C1 segment of cervical spinal cord (tissue), 14 donors: ENCODE results near the gene FNDC3B.

ENCODE experiments used
- DNase-seq, 14 donors: peaks; one replicate each; lab custom pipeline; 2025; lab: John Stamatoyannopoulos, UW

FNDC3B gene

DNA sequence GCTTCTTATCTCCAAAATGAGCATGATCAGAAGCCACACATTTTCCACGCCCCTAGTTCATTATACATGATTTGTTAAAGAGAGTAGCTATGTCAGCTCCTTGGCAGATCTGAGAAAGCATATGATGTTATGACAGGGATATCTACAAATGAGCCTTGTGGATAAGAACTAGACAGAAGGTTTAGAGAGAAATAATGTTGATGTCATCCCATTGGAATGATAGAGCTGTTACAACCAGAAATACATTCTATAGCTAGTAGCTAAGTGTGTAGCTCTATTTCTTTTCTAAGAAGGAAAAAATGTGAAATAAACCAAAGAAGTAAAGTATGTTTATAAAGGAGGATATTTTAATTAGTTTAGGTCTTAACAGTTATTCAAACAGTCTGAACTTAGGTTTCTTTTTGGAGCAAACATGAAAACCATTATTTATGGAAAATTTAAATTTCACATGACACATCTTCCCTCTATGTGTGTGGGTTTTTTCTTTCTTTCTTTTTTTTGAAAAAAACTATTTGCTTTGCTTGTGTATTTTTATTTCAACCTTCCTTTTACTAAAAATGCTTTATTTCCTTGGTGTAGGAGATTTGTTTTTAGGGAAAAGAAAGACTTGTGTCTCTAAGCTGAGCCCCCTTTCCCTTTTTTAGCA lies 241.2 kb downstream of the FNDC3B start:
- DNase-seq: no peak

DNA sequence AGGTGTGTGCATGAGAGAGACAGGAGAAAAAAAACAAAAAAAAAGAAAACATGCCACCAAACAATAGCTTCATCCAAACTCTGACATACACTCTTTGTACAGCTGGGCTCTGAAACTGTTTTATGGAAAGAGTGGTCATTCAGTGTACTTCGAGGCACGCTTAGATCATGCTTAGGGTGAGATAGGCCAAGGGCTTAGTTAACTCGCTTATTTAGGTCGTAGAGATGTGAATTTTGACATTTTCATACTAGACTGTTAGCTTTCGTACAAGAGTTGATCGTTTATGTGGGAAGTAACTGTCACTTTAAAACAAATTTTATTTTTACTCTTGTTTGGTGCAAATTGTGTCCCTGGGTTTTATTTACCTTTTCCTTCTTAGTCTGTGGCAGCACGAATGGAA lies 242.5 kb downstream of the FNDC3B start:
- no peak for DNase-seq

DNA sequence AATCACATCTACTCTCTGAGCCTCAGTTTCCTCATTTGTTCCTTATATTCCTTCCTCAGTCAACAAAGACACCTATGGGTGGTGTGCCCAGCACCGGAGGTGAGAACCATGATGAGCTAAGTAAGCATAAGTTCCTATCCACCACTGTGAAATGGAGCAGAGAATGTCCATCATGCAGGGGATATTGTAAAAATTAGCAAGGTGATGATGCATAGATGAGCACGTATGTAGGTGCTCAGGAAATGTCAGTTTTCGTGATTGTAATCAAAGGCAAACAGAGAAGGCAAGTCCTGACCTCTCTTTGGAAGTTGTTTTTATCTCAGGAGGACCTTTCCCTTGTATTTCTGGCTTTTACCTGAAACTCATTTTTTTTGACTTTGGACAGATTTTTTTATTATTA lies 243.5 kb downstream of the FNDC3B start:
- no peak for DNase-seq

DNA sequence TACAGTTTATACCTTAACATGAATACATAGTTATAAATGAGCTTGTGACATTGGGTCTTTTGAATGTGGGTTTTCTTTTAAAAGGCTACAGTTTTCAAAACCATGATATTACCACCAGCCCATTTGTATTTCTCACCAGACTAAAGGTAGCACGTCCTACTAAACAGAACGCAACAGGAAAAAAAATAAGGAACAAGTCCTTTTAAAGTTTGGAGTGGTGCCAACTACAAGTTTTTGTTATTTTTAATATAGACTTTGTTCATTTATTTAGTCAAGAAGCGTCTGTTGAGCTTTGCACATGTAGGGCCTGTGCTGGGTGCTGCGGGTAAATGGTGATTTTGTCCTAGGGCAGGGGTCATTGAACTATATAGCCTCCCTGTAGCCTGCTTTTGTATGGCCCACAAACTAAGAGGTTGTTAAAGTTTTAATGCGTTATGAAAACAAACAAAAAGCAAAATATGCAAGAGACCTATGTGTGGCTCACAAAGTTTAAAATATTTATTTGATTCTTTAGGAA lies 244.5 kb downstream of the FNDC3B start:
- DNase-seq: no peak

DNA sequence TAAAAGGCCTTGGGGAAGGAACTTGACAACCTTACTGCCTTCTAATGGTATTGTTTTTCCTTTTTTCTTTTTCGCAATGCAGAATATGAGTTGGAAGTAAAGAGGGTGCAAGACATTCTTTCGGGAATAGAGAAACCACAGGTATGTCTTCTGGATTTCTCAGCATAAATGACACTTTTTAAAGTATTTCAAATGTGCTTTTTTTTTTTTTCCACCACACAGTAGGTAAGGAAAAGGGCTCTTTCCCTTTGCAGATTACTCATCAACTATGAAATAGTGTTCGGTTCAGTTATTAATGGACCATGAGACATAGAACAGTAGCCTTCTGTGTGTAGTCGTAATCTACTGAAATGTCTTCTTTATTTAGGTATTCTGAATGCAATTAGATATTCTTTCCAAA lies 246.5 kb downstream of the FNDC3B start:
- DNase-seq: no peak

DNA sequence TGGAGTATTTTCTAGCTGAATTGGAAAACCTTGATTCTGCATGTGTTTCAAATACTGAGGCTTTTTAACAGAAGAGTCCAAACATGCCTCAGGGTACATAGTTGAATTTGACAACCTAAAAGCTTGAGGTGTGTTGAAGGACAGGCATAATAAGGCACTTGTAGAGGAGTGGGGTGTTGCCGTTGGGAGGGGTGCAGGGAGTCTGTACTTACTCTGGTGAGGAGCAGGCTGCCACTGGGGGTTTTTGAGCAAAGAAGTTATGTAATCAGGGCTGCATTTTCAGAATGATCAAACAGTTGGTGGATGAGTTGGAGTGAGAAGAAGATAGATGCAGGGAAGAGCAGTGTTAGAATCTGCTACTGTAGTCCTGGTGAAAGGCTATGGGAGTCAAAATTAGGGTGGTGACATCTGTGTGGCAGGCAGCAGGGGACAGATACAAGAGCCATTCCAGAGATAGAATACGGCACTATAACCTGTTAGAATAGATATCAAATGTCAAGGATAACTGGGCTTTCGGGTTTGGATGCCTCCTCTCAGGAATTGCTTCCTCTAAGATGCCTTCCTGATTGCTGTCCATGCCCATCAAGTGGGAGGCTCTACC lies 247.3 kb downstream of the FNDC3B start:
- DNase-seq: no peak

DNA sequence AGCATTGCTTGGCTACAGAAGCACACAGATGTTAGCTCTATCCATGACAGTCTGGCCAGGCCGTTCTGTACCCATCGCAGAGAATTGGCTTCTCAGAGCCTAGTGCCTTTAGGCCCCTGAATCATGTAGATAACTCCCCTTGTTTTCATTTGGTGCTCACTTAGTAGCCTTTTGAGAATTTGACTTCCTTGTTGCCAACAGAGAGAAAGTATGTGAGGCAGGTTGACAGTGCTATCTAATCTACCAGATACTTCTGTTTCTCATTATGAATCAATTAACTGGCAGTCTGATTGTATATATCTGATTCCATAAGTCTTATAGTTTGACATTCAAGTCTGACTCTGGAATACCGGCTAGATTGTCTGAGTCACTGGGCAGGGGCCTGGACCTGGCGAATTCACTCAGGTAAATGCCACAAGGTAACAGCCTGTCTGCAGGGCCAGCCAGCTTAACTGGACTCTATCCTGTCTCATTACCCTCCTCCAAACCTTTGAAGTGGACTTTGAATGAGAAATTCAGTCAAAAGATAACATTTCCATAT lies 248.6 kb downstream of the FNDC3B start:
- DNase-seq: no peak

DNA sequence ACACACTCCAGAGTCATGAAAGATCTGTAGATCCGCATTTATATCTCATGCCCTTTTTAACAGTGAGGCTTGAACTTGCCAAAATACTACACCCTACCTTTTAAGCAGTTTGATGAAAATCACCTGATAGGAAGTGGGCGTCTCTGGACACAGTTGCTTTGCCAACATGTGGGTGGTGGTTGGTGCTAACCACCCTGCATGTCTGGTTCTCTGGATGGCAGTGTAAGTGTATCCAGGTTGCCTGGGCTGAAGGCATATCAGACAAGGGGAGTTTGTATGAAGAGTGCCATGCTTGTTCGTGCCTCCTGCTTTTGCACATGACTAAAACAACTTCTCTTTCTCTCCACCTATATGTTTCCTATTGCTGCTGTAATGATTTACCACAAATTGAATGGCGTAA lies 249.3 kb downstream of the FNDC3B start:
- no peak for DNase-seq

DNA sequence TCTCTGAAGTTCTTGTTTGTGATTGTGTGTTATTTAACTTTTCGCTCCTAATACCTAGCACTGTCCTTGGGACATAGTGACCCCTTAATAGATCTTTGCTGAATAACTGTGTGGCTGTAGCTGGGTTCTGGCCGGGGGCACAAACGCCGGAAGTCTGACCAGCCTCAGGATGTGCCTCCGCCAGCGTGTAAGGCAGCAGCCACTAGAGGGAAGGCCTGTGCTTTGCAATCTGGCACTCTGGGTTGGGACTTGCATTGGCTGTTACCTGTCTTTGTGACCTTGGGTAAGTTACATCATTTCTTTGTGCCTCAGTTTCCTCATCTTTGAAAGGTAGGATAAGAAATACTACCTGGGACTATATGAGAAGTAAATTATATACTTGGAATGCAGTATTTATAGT lies 250.2 kb downstream of the FNDC3B start:
- DNase-seq: no peak

DNA sequence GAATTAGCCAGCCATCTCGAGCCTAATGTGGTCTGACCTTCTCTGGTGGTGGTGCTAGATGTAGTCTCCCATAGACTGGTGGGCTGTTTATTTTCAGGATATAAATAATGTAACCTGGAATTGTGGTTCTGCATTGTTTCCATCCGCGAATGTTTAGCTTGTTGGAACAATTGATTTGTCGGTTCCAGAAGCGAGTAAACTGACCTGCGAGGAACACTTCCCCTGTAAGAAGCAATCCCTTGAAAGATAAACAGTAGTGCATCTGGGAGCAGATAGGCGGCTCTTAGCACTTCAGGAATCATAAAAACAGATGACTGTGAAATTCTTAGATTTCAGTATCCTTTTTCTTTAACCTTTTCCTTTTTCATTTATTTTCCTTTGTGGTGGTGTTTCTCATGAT lies 251.1 kb downstream of the FNDC3B start:
- DNase-seq: no peak

DNA sequence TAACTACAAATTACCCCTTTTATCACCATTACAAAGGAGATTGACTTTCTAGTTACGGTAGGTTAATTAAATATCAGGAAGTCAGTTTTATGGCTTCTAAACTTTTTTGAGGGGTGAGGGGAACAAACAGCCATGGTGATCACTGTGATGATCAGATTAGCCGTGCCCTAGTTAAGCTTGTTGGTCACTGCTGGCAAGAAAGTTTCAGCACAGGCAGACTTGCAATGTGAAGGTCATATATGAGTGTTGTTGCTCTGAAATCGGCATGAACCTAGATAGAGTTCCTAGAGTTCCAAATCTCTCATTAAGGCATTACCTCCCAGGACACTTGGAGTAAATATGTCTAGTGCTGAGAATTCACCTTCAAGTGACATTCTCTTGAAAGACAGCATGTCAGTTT lies 252.3 kb downstream of the FNDC3B start:
- DNase-seq: no peak

DNA sequence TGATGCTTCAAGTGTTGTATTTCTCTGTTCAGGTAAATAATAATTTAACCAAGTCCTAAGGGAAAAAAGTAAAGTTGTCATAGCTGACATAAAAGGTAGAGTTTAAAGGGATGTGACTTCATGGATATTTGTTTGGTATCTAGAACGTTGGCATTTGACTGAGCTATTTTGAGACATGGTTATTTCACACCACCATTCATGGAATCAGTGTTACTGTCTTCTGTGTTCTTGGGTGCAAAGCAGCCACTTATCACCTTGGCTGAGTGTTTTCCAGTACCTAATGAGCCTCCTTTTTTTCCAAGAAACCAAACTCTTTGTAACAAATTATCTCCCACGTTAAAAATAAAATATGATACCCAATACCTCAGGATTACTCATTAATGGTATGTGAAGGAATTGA lies 253.0 kb downstream of the FNDC3B start:
- DNase-seq: no peak

DNA sequence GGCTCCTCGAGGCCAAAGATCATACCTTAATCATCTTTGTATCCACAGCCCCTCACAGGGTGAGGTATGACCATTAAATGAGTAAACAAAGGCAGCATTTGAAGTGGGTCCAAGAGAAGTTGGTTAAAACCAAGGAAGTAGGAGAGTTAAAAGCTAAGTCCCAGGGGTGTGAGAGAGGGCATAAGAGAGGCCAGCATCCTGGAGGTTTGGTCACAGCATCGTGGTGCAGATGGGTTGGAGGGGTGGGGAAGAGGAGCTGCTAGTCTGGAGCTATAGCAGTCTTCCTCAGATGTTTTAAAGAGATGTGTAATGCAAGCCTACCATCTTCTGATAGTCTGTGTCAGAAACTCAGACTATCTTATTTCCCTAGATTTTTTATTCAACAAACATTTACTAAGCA lies 253.7 kb downstream of the FNDC3B start:
- no peak for DNase-seq

DNA sequence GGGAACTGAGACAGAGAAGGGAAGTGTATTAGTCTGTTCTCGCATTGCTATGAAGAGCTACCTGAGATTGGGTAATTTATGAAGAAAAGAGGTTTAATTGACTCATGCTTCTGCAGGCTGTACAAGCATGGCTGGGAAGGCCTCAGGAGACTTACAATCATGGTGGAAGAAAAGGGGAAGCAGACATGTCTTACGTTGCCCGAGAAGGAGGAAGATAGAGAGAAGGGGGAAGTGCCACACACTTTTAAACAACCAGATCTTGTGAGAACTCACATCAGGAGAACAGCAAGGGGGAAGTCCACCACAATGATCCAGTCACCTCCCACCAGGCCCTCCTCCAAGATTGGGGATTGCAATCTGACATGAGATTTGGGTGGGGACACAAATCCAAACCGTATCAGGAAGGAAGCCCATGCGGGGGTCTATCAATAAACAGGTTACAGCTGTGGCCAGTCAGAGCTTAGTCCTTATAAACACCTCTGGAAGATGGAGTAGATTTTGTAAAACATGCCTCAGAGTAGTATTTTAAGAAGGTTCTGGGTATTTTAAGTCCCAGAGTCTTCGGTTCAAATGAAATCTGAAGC lies 254.9 kb downstream of the FNDC3B start:
- DNase-seq: no peak

DNA sequence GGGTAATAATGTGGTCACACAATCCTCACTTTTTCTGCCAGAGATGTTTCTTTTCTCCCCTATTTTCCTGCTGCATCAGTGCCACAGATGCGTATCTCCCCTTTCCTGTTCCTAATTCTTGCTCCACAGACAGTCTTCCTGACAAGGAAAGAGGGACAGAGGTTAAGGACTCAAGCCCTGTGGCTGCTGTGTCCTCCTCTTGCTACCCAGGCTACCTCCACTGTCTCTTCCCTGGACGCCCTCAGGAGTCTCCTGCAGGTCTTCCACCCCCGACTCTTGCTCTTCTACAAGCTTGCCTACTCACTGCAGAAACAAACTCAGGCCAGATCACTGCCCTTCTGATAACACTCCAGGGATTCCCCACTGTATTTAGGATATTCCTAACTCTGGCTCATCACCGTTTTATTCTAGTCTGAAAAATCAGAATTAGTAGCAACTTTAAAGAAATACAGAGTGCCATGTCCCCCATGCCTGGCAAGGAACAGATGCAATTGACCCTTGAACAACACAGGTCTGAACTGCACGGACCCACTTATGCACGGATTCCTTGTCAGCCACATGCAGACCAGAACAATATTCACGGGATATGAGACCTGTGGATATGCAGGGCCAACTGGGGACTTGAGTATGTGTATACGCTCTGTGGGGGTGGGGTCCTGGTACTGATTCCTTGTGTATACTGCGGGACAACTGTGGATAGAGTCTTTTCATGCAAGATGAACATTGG lies 257.0 kb downstream of the FNDC3B start:
- no peak for DNase-seq

DNA sequence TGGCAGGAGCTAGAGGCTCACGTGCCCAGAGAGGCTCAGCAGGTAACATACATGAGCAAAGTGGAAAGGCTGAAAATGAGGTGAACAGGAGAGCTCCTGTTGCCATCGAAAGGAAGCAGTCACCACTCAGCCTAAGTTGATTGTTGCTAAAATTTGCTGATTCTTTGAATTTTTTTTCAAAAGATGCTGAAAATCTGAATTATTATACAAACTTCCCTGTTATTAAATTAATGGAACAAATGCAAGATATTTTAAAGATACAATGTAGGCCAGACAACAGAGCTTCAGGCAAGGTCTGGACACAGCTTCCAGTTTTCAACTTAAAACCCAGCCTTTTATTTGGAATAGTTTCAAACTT lies 257.6 kb downstream of the FNDC3B start:
- DNase-seq: no peak

DNA sequence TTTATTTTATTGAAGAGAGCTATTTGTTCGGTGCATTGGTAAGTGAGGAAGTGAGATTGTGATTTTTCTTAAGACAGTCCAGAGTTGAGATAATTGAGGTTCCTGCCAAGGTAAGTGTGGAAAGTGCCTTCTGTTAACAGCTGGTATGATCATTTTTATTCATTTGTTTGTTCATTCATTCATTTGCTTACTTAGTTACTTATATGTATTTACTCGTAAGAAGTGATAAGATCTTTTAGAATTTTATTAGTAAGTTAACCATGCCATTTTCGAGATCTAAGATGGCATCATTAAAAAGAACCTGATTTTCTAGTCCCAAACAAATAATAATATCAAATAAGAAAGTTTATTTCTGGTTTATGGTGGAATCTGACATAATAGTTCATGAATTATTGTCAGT lies 258.9 kb downstream of the FNDC3B start:
- DNase-seq: no peak

DNA sequence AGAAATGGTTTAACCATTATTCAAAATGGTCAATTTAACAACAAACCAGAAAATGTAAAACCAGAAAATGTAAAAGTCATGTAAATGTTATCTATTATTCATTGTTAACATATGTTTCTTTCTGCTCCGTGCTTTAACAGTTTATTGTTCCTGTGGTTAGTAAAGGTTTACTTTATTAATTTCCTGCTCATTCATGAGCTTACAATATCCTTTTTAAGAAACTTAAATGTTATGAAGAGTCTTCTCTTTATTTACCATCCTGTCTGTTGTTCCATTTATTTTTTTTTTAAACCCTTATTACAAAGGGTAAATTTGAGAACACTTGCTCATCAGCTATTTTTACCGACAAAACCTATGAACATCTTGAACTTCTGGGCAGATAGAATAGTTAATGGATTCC lies 260.8 kb downstream of the FNDC3B start:
- DNase-seq: no peak

DNA sequence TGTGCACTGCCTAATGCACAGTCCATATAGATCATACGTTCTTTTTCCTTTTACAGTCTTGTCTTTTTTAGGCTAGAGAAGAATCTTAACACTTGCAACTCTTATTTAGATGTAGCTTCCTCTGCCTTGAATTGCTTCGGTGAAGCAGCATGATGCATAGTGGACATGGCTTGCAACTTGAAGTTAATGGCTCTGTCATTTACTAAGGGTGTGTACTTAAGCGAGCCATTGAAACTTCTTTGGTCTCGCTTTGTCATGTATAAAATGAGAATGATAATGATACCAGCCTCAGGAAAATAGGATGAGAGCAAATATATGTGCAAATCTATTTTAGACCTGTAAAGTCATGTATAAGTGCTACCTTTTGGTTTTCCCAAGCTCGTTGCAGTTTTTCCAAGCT lies 261.5 kb downstream of the FNDC3B start:
- DNase-seq: no peak

DNA sequence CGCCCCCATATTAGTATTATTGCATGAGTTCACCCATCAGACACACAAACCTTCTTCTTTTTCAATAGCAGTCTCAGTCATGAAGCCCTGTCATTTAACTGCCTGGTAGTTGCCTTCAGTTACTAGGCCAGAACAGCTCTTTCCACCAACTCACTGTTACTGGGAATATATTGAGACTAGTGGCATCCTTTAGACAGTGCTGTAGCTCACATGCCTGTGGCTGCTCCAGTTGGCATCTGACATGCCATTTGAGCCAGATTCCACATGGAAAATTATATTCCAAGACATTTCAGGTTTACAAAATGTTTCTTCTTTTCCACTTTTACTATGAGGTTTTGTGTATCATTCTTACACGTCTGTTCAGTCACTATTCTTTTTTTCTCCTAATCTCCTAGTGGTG lies 262.8 kb downstream of the FNDC3B start:
- DNase-seq: no peak

DNA sequence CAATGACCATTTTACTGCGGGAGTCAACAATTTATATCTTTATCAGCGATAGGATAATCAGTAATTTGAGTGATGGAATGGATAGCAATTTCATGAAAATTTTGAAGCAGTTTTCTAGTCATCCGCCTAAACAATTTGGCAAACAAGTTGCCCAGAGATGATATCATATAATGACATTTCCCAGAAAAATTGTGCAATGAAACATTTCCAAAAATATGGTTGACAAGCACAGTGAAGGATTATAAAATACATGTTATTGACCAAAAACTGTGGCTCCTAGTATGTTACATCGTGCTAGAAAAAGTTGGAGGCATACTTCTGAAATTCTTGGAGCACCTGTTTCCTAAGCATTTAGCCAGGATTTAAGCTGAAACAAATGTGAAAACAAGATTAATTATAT lies 263.8 kb downstream of the FNDC3B start:
- no peak for DNase-seq

DNA sequence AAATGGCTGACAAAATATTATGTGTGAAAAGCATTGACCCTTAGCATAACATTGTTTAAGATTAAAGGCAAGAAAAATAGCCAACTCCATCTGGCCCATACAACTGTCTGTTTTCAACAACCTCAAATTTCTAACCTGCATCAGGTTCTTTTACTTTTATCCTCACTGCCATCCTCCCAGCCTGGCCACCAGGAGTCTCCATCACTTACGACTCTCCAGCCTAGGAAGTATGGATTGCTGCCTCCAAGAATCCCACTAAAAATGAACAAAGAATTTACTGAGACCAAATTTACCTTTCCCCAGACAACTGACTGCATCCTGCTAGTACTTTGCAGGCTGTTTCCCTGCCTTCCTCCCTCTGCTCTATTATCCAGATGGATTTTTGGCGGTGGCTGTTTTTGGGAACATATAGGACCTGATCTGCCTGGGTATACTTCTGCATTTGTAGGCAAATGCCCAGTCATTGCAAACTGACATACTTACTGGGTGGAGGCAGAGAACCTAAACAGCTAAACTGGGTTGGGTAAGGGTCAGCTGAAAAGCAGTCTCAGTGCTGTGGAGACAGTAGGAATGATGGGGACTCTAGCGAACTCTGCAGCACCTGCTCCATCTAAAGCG lies 264.7 kb downstream of the FNDC3B start:
- no peak for DNase-seq
